Activated CD8-positive, alpha-beta T cell treated with anti-CD3 and anti-CD28 coated beads for 36 hours (primary cell): Measurements from ENCODE around the gene ARMC10. TPM values are rescaled to one million over a fixed set of nuclear protein-coding genes. Genes with fewer than 3 reads are reported as not detected.
A peak's percentile ranks its signal among the peaks of the same experiment; 100 is the strongest.
"Not testable (repeated sequence)": the region's sequence is repeated elsewhere in the genome, so short reads cannot be mapped to it uniquely, and the experiment has no call there.

Experiments used
- ATAC-seq: fragments of 200-7000 bp; cut with Tn5 transposase; one replicate; pipeline ENCODE4 v1.10.0; 2021; ENCODE audit warnings: mild to moderate bottlenecking, moderate library complexity
- CTCF ChIA-PET: fragments of 350-600 bp; sonication (Branson Sonifier 250); formaldehyde crosslinking; loops from one replicate; lab custom pipeline; 2021; ENCODE audit warnings: antibody characterized with exemption; lab: Charles Lee
- POLR2A ChIA-PET: fragments of 350-600 bp; sonication (Branson Sonifier 250); formaldehyde crosslinking; loops from one replicate; lab custom pipeline; 2021; ENCODE audit warnings: antibody characterized with exemption; lab: Charles Lee
- DNase-seq: peaks from one replicate; pipeline ENCODE4 v3.0.0-alpha.2; 2020
- H3K27ac Mint-ChIP-seq: one replicate; pipeline ENCODE4 v1.8.0; 2021; ENCODE audit warnings: mild to moderate bottlenecking, mixed read lengths
- H3K27me3 Mint-ChIP-seq: one replicate; pipeline ENCODE4 v1.8.0; 2021; ENCODE audit warnings: mixed read lengths
- H3K36me3 Mint-ChIP-seq: one replicate; pipeline ENCODE4 v1.8.0; 2021; ENCODE audit warnings: low read depth, mixed read lengths
- H3K4me1 Mint-ChIP-seq: one replicate; pipeline ENCODE4 v1.8.0; 2021; ENCODE audit warnings: low read depth, mixed read lengths
- H3K4me3 Mint-ChIP-seq: one replicate; pipeline ENCODE4 v1.8.0; 2021; ENCODE audit warnings: mild to moderate bottlenecking, moderate library complexity, mixed read lengths
- H3K9me3 Mint-ChIP-seq: one replicate; pipeline ENCODE4 v1.8.0; 2021; ENCODE audit warnings: mixed read lengths
- intact Hi-C: fragments of 100-400 bp; cut with micrococcal nuclease; formaldehyde crosslinking; loops from one replicate; pipeline ENCODE4 v1.10.0; 2022
- total RNA-seq, 2 experiments: library from RNA; stranded (reverse); gene quantifications; one replicate each; pipeline ENCODE4 v1.2.3, GENCODE V29; 2021
- TF ChIP-seq, protein P1 (sequence below): fragments of 200-600 bp; IDR thresholded peaks from one replicate; pipeline ENCODE4 v1.8.0; 2022; ENCODE audit warnings: antibody characterized with exemption, mild to moderate bottlenecking

ARMC10 gene
- total RNA-seq, 2 experiments from 2014 or later = 37.6 to 44.0 TPM

DNA sequence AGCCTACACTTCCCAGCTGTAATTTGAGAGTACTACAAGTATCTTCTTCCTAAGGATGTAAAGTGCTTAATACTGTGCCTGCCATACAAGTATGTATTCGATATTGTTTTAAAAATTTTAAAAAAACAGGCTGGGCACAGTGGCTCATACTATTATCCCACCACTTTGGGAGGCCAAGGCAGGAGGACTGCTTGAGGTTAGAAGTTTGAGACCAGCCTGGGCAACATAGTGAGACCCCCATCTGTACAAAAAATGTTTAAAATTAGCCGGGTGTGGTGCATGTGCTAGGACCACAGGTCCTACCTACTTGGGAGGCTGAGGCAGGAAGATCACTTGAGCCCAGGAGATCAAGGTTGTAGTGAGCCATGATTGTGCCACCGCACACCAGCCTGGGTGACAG lies 8.3 kb downstream of the ARMC10 start:
- H3K9me3 Mint-ChIP-seq = no peaks in the 10 kb centered on the region
- no peak overlapping the region for H3K4me3 Mint-ChIP-seq
- DNase-seq = no peak
- H3K27me3 Mint-ChIP-seq = no peaks in the 10 kb centered on the region
- no peak overlapping the region for H3K27ac Mint-ChIP-seq
- no peak for ATAC-seq
- ChIA-PET POLR2A (interaction anchor here (0.7 kb wide), 1 partner anchor 10 kb away, joined by 3 read pairs; no protein-coding TSS in a partner anchor), CTCF (interaction anchor here (1.3 to 1.5 kb wide), 2 partner anchors 8 to 14 kb away, joined by 4 to 8 read pairs; partner anchors contain the start of genes ARMC10 and FBXL13)
- peaks cover 19% of the 10 kb centered on the region for H3K36me3 Mint-ChIP-seq
- peaks cover 19% of the 10 kb centered on the region for H3K4me1 Mint-ChIP-seq
- intact Hi-C loops = no loop called here
- TF ChIP-seq, protein P1, sequence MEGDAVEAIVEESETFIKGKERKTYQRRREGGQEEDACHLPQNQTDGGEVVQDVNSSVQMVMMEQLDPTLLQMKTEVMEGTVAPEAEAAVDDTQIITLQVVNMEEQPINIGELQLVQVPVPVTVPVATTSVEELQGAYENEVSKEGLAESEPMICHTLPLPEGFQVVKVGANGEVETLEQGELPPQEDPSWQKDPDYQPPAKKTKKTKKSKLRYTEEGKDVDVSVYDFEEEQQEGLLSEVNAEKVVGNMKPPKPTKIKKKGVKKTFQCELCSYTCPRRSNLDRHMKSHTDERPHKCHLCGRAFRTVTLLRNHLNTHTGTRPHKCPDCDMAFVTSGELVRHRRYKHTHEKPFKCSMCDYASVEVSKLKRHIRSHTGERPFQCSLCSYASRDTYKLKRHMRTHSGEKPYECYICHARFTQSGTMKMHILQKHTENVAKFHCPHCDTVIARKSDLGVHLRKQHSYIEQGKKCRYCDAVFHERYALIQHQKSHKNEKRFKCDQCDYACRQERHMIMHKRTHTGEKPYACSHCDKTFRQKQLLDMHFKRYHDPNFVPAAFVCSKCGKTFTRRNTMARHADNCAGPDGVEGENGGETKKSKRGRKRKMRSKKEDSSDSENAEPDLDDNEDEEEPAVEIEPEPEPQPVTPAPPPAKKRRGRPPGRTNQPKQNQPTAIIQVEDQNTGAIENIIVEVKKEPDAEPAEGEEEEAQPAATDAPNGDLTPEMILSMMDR = no peak

DNA sequence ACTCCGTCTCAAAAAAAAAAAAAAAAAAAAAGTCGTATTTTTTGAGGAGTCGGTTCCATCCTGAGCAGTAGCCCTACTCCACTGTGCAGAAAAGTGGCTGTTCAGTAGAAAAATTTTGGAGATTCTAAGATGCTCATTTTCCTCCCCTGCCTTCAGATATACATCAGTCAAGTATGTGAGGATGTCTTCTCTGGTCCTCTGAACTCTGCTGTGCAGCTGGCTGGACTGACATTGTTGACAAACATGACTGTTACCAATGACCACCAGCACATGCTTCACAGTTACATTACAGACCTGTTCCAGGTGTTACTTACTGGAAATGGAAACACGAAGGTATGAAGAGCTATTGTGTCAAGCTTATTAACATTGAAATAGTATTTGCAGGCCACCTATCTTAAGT lies 17.4 kb downstream of the ARMC10 start:
- H3K9me3 Mint-ChIP-seq, H3K4me1 Mint-ChIP-seq, H3K4me3 Mint-ChIP-seq, H3K27me3 Mint-ChIP-seq, intact Hi-C loops, H3K27ac Mint-ChIP-seq, DNase-seq, ATAC-seq: not testable (repeated sequence)
- H3K36me3 Mint-ChIP-seq = peaks cover 49% of the 10 kb centered on the region
- CTCF ChIA-PET = interaction anchor here (1.0 to 1.4 kb wide), 2 partner anchors 17 to 18 kb away, joined by 3 read pairs; partner anchors contain the start of genes ARMC10 and FBXL13
- POLR2A ChIA-PET = interaction anchor here (2.0 kb wide), 1 partner anchor 18 kb away, joined by 6 read pairs; the partner anchor contains the start of genes ARMC10 and FBXL13

DNA sequence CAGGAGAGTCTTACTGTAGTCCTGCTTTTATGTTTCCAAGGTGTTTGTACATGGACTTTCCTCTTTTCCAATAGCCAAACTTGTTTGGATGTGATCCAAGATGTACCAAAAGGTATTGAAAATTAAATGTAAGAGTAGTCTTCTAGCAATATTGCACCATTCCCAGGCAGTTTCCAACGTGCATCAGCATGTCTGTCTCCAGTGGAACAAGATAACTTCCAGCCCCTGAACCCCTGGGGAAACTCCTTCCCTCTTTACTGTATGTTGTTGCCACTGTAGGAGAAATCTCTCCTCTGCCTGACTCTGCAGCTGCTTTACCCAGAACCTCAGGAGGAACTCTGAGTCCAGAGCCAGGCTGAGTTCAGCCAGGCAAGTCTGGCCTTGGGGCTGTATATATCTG lies 18.5 kb downstream of the ARMC10 start:
- Mint-ChIP-seq H3K4me1 (peaks cover 3% of the 10 kb centered on the region), H3K27me3 (no peaks in the 10 kb centered on the region), H3K36me3 (peaks cover 44% of the 10 kb centered on the region), H3K9me3 (no peaks in the 10 kb centered on the region), H3K27ac (peak overlapping the region; percentile 20), H3K4me3 (no peak overlapping the region)
- ChIA-PET POLR2A (interaction anchor here (2.0 kb wide), 1 partner anchor 19 kb away, joined by 6 read pairs; the partner anchor contains the start of genes ARMC10 and FBXL13), CTCF (interaction anchor here (1.0 kb wide), 1 partner anchor 311 kb away, joined by 3 read pairs; no protein-coding TSS in a partner anchor)
- DNase-seq (no peak), ATAC-seq (no peak)
- TF ChIP-seq, protein P1 = no peak
- intact Hi-C loops = no loop called here

DNA sequence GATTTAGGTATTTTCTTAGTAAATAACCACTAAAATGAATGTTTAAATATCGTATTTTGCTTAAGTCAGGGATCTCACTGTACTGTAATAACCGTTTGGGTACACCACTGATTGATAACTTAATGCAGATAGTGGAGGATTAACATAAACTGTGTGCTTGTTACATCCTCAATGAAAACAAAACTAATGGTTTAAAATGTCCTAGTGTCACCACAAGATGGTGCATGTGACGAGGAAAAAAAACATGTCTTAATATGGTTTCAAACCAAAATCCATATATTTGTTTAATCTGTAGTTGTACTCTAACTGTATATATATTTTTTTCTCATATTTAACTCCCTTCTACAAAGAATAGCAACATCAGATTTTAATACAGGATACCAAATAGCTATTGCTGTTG lies 19.2 kb downstream of the ARMC10 start:
- ATAC-seq (no peak), DNase-seq (no peak)
- intact Hi-C loops = no loop called here
- no peak overlapping the region for H3K27ac Mint-ChIP-seq
- no peak overlapping the region for H3K4me3 Mint-ChIP-seq
- H3K36me3 Mint-ChIP-seq = peaks cover 41% of the 10 kb centered on the region
- no peaks in the 10 kb centered on the region for H3K27me3 Mint-ChIP-seq
- peaks cover 3% of the 10 kb centered on the region for H3K4me1 Mint-ChIP-seq
- ChIA-PET CTCF (no interaction called here), POLR2A (interaction anchor here (1.0 kb wide), 1 partner anchor 11 kb away, joined by 3 read pairs; no protein-coding TSS in a partner anchor)
- no peaks in the 10 kb centered on the region for H3K9me3 Mint-ChIP-seq
- TF ChIP-seq, protein P1 = no peak

DNA sequence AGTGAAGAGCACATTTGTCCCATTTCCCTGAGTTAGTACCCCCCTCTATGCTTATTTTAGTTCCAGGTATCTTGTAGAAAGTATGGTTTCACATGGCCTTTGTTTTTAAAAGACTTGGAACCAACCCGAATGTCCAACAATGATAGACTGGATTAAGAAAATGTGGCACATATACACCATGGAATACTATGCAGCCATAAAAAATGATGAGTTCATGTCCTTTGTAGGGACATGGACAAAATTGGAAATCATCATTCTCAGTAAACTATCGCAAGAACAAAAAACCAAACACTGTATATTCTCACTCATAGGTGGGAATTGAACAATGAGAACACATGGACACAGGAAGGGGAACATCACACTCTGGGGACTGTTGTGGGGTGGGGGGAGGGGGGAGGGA lies 20.6 kb downstream of the ARMC10 start:
- H3K9me3 Mint-ChIP-seq, H3K27ac Mint-ChIP-seq, H3K27me3 Mint-ChIP-seq, H3K4me3 Mint-ChIP-seq, ATAC-seq, H3K4me1 Mint-ChIP-seq, intact Hi-C loops, CTCF ChIA-PET, DNase-seq, POLR2A ChIA-PET: not testable (repeated sequence)
- peaks cover 33% of the 10 kb centered on the region for H3K36me3 Mint-ChIP-seq

DNA sequence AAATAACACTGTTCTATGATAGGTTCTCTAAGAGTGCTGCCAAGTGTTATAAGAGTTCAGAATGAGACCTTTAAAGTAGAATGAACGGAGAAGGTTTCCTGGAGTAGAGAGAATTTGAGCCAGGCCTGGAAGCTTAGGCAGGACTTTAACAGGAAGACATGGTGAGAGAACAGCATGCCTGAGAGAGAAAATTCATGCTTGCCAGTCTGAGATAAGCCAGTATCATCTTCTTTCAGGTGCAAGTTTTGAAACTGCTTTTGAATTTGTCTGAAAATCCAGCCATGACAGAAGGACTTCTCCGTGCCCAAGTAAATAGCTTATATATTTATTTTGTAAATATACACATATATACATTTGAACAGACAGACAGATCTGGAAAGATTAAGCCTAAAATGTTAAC lies 22.1 kb downstream of the ARMC10 start:
- ATAC-seq = no peak
- TF ChIP-seq, protein P1 = no peak
- intact Hi-C loops = no loop called here
- no peaks in the 10 kb centered on the region for H3K9me3 Mint-ChIP-seq
- peaks cover 31% of the 10 kb centered on the region for H3K36me3 Mint-ChIP-seq
- no peak overlapping the region for H3K27ac Mint-ChIP-seq
- H3K4me1 Mint-ChIP-seq = peaks cover 3% of the 10 kb centered on the region
- POLR2A ChIA-PET = interaction anchor here (1.3 kb wide), 1 partner anchor 9 kb away, joined by 4 read pairs; no protein-coding TSS in a partner anchor
- H3K27me3 Mint-ChIP-seq = no peaks in the 10 kb centered on the region
- no peak overlapping the region for H3K4me3 Mint-ChIP-seq
- CTCF ChIA-PET = interaction anchor here (0.7 to 1.1 kb wide), 3 partner anchors 14 to 55 kb away, joined by 3 to 4 read pairs (median 3); no protein-coding TSS in a partner anchor
- DNase-seq = no peak
